Anterior cingulate cortex (tissue), 58 donors: ENCODE data around the gene ANKRD11.
"Not testable (repeated sequence)": the region's sequence is repeated elsewhere in the genome, so short reads cannot be mapped to it uniquely, and the experiment has no call there.

ENCODE experiments used
- DNase-seq, 58 donors: peaks; one replicate each; lab custom pipeline; 2025; lab: John Stamatoyannopoulos, UW

The ANKRD11 gene

DNA sequence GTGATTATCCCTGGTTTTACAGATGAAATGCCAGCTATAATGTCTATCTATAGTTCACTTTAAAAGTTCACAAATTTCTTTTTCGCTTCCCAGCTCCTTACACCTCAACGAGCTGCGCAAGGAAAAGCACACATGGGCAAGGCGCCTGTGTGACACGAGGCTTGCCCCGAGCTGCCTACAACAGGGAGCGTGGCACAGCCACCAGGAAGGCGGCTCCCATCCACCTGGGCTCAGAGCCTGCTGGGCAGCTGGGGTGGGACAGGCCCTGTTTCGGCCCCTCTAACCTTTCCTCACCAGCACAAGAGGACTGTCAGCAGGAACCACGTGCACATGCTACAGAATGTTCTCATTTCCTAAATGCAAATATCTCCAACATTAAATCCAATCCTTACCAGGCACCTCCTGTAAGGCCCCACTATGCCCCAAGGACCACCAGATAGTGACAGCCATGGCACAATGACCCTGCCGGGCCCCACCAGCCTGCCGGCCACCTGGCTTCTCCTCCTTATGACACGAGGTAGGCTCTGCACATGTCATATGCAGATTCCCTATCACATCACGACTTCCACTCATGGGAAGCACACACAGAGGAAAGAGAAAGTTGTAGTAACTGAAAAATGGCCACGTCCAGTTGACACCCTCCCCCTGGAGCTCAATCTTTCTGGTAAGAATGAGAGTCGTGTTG is 180.8 kb downstream of the ANKRD11 start:
- DNase-seq, result no peak

DNA sequence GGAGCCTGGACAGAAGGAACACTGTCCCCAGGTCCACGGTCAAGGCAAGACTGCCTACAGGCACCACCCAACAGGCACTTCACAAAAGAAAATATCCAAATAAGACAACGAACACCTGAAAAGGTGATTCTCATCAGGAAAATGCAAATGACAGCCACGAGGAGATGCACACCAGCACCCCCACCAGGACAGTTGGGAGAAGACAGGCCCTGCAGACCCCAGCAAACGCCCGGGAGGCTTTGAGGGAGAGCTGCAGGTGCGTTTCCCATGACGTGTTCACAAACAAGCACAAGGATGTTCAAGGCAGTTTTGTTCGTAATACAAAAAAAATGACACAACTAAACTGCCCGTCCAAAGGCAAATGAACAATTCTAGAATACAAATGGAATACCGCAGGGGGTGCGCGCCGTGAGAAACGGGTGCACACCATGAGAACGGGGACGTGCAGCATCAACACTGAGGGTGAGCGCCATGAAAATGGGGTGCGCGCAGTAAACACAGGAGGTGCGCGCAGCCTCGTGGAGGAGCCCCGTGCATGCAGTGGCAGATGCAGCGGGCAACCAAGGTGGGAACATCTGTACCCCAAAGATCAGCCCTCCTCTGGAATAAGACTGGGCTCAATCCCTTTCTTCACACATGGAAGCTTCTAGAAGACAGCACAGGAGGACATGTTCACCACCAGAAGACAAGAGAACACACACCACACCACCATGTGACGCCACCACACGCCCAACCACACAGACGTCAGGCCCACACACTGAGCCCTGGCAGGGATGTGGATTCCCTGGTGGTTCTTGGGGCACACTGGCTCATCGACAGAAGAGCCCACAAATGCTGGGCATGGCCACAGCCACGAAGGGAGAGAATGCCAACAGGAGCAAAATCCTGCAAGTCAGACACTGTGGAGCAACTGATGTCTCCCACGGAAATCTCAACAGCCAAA is 181.7 kb downstream of the ANKRD11 start:
- DNase-seq, result no peak

DNA sequence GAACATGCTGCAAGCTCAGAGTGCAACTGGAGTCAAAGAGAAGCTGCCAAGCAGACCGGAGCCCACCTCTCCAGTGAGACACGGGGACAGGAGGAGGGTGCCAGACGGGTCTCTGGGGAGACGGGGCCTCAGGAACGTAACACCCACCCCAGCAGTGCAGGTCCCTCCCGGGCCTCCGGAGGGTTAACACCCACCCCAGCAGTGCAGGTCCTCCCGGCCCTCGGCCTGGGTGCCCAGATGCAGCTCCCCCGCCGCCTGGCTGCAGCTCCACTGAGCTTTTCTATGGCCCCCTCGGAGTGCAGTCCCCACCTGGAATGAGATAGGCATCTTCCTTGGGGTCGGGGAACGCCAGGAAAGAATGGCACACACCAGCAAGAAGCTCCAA is 182.9 kb downstream of the ANKRD11 start:
- no peak for DNase-seq

DNA sequence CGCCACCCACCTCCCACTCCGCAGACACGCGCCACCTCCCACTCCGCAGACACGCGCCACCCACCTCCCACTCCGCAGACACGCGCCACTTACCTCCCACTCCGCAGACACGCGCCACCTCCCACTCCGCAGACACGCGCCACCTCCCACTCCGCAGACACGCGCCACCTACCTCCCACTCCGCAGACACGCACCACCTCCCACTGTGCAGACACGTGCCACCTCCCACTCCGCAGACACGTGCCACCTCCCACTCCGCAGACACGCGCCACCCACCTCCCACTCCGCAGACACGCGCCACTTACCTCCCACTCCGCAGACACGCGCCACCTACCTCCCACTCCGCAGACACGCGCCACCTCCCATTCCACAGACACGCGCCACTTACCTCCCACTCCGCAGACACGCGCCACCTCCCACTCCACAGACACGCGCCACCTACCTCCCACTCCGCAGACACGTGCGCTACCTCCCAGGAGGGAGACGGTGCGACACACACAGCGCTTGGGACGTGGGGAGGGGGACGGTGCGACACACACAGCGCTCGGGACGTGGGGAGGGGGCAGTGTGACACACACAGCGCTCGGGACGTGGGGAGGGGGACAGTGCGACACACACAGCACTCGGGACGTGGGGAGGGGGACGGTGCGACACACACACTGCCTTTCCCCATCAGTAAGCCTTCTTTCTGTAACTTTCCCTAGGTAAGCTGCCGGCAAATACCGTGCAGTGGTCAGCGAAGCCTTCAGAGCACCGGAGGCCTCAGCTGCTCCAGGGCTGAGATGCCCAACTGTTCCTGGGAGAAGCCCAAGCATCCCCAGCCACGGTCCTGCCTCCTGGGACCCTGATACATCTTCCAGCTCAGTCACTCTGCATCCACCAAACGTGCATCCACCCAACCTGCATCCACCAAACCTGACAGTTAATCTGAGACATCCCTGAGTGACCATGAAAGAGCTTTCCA is 183.6 kb downstream of the ANKRD11 start:
- DNase-seq, result not testable (repeated sequence)

DNA sequence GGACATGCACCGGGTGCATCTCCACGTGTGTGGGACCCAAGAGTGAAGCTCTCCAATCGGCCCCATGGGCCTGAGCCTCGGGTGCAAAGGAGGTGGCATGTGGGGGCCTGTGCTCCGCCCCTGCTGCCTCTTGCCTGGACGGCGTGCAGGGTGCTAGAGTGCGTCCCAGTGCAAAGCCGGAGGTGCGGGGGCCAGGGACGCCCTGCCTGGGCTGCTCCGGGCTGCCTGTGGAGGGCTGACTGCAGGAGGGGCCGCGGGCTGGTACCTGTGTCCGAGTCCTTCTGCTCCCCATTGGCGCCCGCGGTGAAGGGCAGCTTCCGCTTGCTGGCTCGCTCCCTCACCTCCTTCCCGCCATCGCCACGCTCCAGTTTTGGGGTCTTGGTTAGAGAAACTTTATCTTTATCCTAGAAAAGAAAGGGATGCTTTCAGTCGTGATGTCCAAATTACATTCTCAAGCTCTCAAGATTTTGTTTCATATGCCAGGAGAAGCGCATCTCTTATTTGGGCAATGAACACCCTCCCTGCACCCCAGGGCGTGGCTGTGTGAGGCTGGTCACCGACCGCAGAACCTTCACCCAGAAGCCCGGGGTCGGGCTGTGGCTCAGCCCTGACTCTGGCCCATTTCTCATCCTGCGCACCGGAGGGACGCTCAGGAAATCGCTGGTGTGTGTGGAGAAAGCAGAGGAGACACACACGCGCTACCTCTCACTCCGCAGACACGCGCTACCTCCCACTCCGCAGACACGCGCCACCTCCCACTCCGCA is 185.2 kb downstream of the ANKRD11 start:
- no peak for DNase-seq

DNA sequence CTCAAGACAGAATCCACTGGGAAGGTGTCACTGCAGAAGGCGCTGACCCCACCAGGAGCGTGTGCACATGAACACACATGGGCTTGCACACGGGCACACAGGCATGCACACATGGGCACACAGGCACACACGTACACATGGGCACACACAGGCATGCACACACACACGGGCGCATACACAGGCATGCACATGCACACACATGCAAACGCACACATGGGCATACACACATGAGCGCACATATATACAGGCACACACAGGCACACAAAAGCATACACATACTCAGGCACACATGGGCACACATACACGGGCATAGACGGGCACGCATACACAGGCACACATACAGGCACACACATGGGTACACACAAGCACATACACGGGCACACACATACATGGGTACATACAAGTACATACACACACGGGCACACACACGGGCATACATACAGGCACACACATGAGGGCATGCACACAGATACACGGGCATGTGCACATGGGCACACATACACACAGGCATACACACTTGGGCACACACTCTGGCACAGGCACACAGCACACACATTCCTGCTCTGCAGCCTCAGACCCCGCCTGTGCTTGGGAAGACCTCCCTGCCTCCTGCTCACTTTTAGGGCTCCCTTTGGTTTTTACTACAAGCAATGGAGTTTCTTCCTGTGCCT is 186.0 kb downstream of the ANKRD11 start:
- DNase-seq, result no peak

DNA sequence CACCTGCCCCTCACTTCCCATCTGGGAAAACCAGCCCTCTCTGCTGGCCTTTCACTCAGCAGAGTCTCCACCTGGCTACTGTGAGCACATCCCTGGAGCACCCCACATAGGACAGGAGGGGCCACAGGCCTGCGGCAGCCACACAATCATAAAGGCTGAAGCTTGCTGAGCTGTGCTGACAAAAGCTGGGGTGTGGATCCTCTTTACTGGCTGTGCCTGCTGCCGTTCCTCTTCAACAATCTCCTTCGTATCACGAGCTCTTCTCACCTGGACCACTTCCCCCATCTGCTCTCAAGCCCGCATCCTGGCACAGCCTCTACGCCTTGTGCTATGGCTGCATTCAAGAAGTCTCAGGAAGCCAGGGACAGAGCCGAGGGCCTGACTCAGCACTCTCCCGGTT is 186.7 kb downstream of the ANKRD11 start:
- peak in 5 of 58 donors; percentile 22 to 35 (median 29) for DNase-seq

DNA sequence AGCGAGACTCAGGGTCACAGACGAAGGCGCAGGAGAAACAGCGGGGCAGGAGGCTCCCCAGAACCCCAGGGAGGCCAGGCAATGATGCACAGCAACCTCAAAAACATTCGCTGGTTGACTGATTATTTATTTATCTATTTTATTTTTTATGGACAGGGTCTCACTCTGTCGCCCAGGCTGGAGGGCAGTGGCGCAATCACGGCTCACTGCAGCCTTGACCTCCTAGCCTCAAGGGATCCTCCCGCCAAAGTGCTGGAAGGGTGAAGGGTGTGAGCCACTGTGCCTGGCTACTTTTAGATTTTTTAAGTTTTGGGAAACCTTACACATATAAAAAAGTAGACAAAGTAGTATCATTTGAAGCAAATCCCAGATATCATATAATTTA is 189.4 kb downstream of the ANKRD11 start:
- DNase-seq, result no peak

DNA sequence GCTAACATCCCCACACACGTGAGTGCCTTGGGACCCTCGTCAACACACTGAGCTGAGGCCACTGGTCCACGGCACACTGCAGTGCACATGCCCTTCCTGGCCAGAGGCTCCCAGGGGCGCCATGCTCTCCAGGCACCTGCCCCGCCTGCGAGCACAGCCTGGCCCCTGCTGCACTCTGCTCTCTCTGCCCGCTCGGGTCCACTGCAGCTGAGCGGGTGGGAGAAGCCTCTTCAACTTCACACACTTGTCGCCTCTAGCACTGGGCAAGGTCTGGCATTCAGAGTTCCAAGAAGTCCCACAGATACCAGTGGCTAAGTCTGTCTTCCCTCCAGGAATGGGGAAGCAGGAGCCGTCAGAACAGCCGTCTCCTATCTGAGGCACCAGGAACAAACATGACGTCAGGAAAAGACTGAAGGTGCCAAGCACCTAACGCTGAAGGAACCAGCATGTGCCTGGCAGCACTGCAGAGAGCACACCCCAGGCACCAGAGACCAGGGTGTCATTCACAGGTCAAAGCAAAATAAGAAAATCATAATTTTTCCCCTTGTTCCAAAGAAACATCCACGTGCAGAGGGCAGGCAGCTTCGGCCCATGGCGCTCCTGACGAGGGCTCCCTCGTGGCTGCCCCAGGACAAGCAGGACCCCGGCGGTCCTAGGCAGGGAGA is 189.9 kb downstream of the ANKRD11 start:
- DNase-seq, result peak in 2 of 58 donors; percentile 17 to 18

DNA sequence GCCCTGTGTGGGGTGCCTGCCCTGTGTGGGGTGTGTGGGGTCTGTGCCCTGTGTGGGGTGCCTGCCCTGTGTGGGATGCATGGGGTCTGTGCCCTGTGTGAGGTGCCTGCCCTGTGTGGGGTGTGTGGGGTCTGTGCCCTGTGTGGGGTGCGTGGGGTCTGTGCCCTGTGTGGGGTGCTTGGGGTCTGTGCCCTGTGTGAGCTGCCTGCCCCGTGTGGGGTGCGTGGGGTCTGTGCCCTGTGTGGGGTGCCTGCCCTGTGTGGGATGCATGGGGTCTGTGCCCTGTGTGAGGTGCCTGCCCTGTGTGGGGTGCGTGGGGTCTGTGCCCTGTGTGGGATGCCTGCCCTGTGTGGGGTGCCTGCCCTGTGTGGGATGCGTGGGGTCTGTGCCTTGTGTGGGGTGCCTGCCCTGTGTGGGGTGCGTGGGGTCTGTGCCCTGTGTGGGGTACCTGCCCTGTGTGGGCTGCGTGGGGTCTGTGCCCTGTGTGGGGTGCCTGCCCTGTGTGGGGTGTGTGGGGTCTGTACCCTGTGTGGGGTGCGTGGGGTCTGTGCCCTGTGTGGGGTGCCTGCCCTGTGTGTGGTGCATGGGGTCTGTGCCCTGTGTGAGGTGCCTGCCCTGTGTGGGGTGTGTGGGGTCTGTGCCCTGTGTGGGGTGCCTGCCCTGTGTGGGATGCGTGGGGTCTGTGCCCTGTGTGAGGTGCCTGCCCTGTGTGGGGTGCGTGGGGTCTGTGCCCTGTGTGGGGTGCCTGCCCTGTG is 190.8 kb downstream of the ANKRD11 start:
- DNase-seq, result not testable (repeated sequence)

DNA sequence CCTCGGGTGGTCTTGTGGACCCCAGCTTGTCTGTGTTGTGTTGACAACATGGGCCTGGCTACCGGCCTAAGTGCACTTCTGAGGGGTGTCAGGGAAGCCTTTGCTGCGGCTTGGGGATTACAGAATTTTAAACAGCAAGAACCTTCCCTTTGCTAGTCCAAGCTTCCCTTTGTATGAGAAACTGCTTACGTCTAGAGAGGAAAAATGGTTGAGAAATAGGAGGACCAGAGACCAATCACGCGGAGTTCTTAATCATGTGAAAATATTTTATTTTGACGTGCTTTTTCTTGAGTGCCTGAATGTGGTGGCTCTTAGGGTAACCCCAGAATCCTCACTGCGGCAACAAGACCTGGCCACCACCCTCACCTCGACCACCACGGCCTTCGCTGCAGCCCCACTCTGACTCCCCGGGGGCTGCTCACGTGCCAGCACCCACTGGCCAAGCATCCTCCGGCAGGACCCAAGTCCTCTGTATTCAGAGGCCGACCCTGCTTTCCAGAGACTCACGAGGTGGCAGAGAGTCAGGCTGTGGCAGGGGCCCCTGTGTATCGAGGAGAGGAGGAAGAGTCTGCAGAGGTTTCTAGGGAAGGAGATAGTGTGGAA is 191.6 kb downstream of the ANKRD11 start:
- DNase-seq, result no peak

DNA sequence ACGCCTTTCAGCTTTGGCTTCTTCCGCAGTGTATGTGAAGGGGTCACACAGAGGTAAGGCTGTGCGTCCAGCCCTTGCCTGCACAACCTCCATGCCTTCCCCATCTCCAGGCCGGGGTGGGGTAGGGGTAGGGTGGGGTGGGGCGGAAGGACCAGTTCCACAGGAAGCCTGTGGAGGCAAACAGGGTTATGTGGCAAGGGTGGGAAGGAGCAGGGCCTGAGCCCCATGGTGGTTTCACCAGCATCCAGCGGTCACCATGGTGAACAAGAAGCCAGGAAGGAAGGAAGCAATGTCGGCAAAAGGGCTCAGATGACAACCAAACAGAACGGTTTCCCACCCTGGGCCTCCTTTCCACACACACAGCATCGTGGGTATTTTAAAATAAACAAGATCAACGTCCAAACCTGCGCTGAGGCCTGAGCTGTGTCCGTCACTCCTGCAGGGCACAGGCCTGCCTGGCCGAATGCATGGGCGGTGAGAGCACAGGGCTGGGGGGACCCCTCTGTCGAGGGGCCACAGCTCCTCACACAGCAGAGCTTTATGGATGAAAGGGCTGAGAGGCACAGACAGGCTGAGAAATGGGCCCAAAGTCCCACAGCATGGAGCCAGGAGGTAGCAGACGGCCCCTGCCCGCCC is 192.3 kb downstream of the ANKRD11 start:
- no peak for DNase-seq

DNA sequence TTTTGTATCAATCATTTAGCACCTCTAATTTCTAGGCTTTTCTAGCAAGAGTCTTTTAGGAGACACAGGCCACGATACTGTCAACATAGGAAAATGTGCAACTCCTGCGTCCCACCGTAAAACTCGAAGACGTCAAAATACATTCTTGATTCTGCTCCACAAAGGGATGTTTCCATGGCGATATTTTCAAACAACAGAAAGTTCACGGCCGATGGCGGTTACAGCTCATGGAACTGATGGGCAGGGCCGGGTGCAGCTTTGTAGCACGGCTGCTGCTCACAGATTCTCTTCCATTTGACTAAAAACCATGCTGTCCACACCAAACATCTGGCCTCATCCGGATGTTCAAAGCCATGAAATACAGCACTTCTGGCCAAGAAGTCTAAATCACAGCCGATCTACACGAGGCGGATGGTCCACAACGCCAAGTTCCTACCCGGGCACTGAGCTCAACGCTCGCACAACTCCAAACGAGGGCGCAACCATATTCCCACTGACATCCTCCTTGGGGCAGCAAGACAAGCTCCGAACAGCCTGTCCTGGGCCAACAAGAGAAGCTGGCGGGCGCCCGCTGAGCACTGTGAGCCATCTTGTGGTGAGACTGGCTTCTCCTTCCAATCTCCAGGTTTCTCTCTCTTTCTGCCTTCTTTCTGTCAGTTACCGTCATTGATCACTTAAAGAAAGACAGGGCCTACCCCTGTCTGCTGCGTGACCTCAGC is 193.0 kb downstream of the ANKRD11 start:
- no peak for DNase-seq

DNA sequence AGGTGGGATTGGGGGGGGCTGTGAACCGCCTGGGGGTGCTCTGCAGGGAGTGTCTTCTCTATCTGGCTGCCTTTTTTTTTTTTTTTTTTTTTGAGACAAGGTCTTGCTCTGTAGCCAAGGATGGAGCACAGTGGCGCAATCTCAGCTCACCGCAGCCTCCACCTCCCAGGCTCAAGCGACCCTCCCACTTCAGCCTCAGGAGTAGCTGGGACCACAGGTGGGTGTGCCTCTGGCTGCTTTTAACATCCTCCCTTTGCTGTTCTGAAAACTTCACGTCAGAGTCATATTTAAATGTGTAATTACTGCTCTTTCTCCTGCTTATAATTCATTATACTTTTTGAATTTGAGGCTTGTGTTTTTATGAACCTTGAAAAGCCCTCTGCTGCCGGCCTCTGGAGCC is 194.4 kb downstream of the ANKRD11 start:
- no peak for DNase-seq

DNA sequence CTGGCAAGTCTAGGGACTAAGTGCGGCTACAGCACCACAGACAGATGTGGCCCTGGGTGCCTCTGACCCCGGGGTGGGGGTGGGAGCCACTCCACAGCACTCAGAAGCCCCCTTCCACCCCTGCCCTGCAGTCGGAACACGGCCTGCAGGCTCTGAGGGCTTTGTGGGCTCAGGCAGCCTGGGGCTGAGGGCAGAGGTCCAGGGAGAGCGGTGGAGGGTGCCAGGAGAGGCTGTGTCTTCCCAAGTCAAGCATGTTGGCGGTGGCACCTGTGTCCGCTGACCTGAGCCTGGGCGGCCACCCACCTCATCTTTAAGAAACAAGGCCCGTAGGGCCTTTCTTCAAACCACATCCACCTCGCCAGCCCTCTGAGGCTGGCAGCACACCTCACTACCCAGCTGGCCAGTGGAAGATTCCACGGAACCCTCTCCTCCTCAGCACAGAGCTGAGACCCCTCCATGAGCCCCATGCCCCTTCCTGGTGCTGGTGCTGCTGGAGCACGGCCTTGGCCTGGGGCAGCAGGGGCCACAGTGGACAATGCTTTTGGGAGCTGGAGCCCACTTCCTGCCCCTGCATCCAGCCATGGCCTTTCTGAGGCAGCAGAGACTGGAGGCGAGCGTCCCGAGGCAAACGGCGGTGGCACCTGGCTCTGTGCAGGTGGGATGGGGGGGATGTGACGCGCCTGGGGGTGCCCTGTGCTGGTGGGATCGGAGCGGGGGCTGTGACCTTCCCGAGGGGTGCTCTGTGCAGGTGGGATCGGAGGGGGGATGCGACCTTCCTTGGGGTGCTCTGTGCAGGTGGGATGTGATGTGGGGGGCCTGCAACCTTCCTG is 195.1 kb downstream of the ANKRD11 start:
- DNase-seq, result no peak

DNA sequence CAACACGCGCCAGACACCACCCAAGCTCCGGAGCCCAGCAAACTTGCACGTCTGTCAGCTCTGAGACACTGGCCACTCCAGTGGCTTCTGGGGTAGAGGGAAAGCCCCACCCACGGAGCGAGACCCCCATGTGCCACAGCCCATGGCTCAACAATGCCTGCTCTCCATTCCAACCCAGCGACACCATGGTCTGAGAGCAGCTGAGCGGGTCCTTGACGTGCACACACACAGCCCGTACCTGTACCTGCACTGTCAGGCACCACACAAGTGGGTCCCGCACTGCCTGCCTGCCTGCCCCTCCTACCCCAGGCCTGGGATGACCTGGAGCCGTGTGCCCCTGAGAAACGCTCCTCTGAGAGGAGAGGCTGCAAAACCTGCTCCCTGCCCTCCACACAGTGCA is 195.9 kb downstream of the ANKRD11 start:
- DNase-seq, result no peak
